GM18951 (cell line): Measurements from ENCODE around the gene HIRA.

Experiments
- POLR2A ChIP-seq: IDR thresholded peaks from 4 replicates; pipeline ENCODE4 v1.6.1; 2011; ENCODE audit warnings: mild to moderate bottlenecking; ENCODE audit not compliant: insufficient read length, insufficient read depth; ENCODE audit errors: extremely low read depth
- in situ Hi-C: fragments of 300-500 bp; cut with MboI; formaldehyde crosslinking; loops from one replicate; pipeline ENCODE4 v1.12.0; 2022; ENCODE audit warnings: low sequenced_read_pairs, mixed read lengths, inconsistent platforms; ENCODE audit not compliant: unreplicated experiment

The HIRA gene

DNA sequence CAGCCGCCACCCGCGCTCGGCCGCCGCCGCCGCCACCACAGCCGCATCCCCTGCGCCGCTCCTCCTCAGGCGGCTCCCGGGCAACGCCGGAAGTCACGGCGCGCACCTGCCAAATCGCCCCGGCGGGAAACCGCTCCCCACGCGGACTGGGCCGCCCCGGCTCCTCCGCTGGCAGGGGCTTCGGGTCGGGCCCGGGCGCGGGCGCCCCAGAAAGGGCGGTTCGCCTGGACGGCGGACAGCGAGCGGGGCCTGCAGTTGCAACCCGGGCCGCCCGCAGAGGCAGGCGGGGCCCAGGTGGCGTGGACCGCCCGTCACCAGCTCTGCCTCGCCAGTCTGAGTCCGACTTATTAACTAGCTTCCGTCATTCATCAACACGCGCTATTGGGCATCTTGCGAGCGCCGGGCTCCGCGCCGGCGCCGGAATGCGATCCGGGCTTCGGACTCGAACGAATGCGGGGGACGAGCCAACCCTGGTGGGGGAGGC lies at the start of gene HIRA:
TSS of gene HIRA (minus strand) at position 85 of the 484 bp plus-strand sequence. CDS start 257 bp downstream, outside the sequence.
- in situ Hi-C loops = no loop called here

GRCh38 chr22:19480789-19481188 lies 49.3 kb upstream of the HIRA start:
- in situ Hi-C loops = no loop called here
- TF ChIP-seq POLR2A = no peak

More for the DNA sequence above, at the start of gene HIRA:
- TF ChIP-seq POLR2A = peak; percentile 19

DNA sequence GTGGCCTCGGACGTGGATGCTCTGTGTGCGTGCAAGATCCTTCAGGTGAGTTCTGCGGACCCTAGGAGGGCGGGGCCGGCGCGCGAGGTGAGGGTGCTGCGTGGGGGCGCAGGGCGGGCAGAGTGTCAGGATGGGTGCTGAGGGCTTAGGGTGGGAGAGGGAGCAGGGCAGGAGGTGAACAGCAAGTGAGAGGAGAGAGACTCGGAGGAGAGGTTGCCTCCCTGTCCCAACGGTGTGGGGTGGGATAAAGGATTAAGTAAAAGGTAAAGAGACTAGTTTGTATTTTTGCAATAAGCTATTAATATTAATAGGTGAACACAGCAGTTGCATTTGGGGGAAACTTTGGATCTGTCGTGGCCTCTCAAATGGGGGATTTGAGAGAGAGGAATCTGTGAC lies 48.6 kb upstream of the HIRA start:
- no peak for TF ChIP-seq POLR2A
- in situ Hi-C loops = no loop called here

DNA sequence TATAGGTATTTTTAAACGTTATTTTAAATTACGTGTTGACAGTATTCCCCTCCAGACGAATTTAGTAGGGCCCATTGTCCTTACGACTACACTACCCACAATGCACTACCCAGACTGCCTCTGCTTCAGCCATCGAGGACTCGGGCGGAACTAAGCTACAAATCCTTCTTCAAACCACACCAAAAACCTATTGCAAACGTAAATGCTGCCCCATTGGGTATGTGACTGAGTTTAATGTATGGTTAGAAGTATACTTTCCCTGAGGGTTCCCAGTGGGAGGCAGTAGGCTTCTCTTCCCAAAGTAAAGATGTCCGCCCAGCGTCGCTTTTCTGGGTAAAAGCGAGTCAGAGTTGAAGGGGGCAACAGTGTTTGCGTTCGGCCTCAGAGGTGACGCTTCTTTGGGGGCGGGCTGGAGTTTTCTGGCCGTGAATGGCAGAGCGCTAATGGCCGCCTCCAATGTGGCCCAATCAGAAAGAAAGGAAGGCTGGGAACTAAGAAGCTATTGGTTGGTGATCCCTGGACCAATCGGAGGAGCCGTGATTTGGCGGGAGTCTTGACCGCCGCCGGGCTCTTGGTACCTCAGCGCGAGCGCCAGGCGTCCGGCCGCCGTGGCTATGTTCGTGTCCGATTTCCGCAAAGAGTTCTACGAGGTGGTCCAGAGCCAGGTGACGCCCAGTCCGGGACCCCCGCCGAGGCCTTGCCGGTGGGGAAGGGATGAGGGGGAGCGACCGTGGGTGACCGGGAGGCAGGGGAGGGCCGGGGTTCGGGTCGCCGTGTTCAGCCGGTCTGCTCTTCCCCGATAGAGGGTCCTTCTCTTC lies 48.0 kb upstream of the HIRA start, which contains the start of gene CDC45:
TSS of gene CDC45 (plus strand) at position 566 of the 818 bp plus-strand sequence. CDS start at position 615, 49 bp downstream.
- in situ Hi-C loops = no loop called here
- TF ChIP-seq POLR2A = peak; percentile 62

- TF ChIP-seq POLR2A = peak; percentile 68
- in situ Hi-C loops = no loop called here
Observed at GRCh38 chr22:19478901-19479354, 47.4 kb upstream of the HIRA start, which contains the start of gene UFD1. Gene UFD1, minus strand, starts transcription at chr22:19479193. Its CDS starts 108 bp downstream, at chr22:19479085.

DNA sequence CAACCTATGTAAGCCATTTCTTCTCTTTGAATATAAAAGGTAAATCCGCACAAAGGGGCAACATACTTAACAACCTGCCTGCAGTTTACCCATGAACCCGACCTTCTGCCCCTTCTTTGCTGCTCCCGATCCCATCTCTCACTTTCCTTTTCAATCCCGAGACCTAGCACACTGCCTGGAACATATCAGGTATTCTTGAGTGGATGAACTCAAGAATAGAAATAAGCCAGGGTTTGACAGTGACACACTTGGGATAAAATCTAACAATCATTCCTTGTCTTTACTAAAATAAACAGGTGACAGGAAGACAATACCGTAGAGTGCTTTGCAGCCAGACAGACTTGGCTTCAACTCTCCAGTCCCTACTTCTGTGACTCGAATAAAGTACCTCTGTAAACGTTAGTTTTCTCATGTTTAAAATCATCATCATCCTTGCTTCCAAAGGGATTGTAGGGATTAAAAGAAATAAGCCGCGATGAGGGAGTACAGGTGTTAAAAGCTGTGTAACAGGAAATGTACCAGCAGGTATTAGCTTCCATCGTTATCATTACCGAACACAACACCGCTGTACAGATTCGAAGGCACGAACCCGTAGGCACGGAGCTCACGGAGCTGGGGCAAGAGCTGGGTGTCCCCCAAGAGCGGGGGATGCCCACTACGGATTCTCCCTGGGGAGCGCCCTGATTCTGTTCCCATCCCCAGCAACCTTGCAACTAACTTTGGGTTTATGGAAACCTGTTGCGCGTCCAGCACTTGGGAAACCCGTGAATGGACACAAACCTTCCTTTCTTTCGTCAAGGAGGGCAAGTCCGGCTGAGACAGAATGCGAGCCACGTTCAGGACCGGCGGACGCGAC lies 46.7 kb upstream of the HIRA start:
- no peak for TF ChIP-seq POLR2A
- in situ Hi-C loops = no loop called here

DNA sequence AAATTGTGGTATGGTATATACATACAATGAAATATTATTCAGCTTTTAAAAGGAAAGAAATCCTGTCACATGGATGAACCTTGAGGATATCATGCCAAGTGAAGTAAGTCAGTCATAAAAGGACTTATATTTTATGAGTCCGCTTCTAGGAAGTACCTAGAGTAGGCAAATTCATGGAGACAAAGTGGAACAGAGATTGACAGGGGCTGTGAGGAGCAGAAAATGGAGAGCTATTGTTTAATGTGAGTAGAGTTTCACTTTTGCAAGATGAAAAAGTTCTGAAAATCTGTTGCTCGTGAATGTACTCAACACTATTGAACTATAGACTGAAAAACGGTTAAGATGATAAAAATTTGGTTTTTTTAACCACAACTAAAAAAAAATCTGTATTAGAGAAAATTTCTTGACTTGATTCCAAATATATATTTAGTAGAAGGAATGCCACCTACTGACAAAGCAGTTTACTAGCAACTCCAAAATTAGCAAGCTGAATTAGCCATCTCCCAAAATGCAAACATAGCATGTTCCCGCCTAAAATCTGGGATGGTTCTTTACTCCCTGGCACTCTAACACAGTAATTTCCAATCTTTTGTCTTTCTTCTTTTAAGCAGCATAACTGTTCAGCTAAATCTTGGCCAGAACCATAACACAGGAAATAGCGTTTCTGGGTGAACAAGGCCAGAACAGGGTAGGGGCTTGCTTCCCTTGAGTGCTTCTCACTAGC lies 46.0 kb upstream of the HIRA start:
- in situ Hi-C loops = no loop called here
- TF ChIP-seq POLR2A = no peak

DNA sequence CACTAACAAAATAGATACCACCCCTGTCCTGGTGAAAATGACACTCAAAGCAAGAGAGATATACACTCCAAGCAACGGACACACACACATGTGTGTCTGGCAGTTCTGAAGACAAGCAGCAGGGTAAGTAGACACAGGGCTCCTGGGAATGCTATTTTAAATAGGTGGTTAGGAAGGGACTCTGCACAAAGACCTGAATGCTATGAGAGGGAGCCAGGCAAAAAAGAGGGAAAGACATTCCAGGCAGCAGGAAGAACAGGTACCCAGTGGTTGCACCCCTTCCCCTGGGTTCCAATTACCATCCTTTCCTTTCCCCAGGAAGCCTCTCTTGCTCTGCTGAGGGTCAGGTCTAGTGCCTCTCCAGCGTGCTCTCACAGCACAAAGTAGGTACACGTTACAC lies 44.5 kb upstream of the HIRA start:
- in situ Hi-C loops = no loop called here
- no peak for TF ChIP-seq POLR2A

DNA sequence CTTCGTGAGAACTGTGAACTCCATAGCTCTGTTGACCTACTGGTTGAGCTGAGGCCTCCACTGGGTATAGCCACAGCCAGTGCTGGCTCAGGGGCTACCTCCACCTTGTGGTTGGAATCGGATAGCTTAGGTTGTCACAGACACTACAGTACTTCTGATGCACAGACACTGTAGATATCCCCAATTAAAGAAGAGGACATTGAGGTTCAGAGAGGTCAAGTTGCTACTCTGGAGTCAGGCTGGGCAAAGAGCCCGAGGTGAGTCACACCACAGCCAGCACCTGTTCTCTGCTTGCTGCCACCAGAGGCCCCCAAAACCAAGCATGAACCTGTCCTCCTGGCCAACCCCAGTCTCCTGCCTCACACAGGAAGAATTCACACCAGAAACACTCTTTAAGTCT lies 42.0 kb upstream of the HIRA start:
- in situ Hi-C loops = no loop called here
- TF ChIP-seq POLR2A = no peak

DNA sequence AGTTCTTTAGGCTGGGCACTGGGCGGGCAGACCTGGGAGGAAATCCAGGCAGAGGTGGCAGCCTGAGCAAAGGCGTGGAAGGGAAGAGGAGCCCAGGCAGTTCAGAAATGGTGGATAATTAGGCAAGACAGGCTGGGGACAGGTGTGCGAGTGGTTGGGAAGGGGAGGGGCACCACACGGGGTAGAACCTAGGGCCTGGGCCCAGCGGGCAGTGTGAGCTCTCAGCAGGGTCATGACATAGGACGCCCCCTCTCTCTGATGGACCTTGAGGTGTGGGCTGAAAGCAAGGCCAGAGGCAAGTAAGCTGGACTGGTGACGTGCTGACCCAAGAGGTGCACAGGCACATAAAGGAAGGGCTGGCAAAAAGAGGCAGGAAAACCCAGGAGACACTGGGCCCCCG lies 40.7 kb upstream of the HIRA start:
- in situ Hi-C loops = no loop called here

GRCh38 chr22:19471572-19471971 lies 40.0 kb upstream of the HIRA start:
- TF ChIP-seq POLR2A = no peak
- in situ Hi-C loops = no loop called here

More for the DNA sequence above, 40.7 kb upstream of the HIRA start:
- TF ChIP-seq POLR2A = no peak

- in situ Hi-C loops = no loop called here
Observed at GRCh38 chr22:19470010-19470409, 38.5 kb upstream of the HIRA start.

More at GRCh38 chr22:19470010-19470409, 38.5 kb upstream of the HIRA start:
- no peak for TF ChIP-seq POLR2A
